ENCODE measurements around the gene CHN2.

The CHN2 gene

GRCh38 chr7:29170781-29171180, 23.8 kb upstream of the CHN2 start:
- TF ChIP-seq BACH2 (CRISPR knock-in tag; IDR thresholded peaks at IDR 0.05; ENCODE audit: borderline replicate concordance) (no peak), CSRNP3 (CRISPR knock-in tag; IDR thresholded peaks at IDR 0.05) (no peak), ZNF8 (CRISPR knock-in tag; IDR thresholded peaks at IDR 0.05) (no peak), CSDC2 (CRISPR knock-in tag; IDR thresholded peaks at IDR 0.05) (no peak), ZNF70 (CRISPR knock-in tag; IDR thresholded peaks at IDR 0.05) (no peak), PATZ1 (CRISPR knock-in tag; IDR thresholded peaks at IDR 0.05; ENCODE audit: borderline replicate concordance) (no peak), ZNF565 (CRISPR knock-in tag; conservative IDR thresholded peaks at IDR 0.05; ENCODE audit: low read depth) (no peak), SNAI2 (CRISPR knock-in tag; IDR thresholded peaks at IDR 0.05) (no peak), GLIS3 (CRISPR knock-in tag; IDR thresholded peaks at IDR 0.05) (no peak), PPARA (CRISPR knock-in tag; IDR thresholded peaks at IDR 0.05; ENCODE audit: borderline replicate concordance) (no peak), ISL1 (CRISPR knock-in tag; IDR thresholded peaks at IDR 0.05) (no peak), ZC3H10 (CRISPR knock-in tag; IDR thresholded peaks at IDR 0.05) (no peak), OSR1 (CRISPR knock-in tag; IDR thresholded peaks at IDR 0.05) (no peak), POU6F1 (CRISPR knock-in tag; IDR thresholded peaks at IDR 0.05; ENCODE audit: borderline replicate concordance, low read depth) (no peak), ESRRG (CRISPR knock-in tag; IDR thresholded peaks at IDR 0.05) (no peak), CREB5 (CRISPR knock-in tag; IDR thresholded peaks at IDR 0.05; ENCODE audit: low read depth) (no peak), RARB (CRISPR knock-in tag; IDR thresholded peaks at IDR 0.05) (no peak), TOX (CRISPR knock-in tag; IDR thresholded peaks at IDR 0.05; ENCODE audit: borderline replicate concordance) (no peak), ZFP30 (CRISPR knock-in tag; IDR thresholded peaks at IDR 0.05) (no peak)
- ATAC-seq, result no peak

GRCh38 chr7:29173458-29173857, 21.1 kb upstream of the CHN2 start:
- no peak for ATAC-seq
- TF ChIP-seq ZFP30 (CRISPR knock-in tag; IDR thresholded peaks at IDR 0.05) (no peak), ZNF565 (CRISPR knock-in tag; conservative IDR thresholded peaks at IDR 0.05; ENCODE audit: low read depth) (no peak), ARNTL (CRISPR knock-in tag; IDR thresholded peaks at IDR 0.05; ENCODE audit: borderline replicate concordance, low read depth) (no peak), ESRRG (CRISPR knock-in tag; IDR thresholded peaks at IDR 0.05) (no peak), POU6F1 (CRISPR knock-in tag; IDR thresholded peaks at IDR 0.05; ENCODE audit: borderline replicate concordance, low read depth) (no peak), ZC3H10 (CRISPR knock-in tag; IDR thresholded peaks at IDR 0.05) (no peak), TSHZ2 (CRISPR knock-in tag; IDR thresholded peaks at IDR 0.05) (no peak), TOX (CRISPR knock-in tag; IDR thresholded peaks at IDR 0.05; ENCODE audit: borderline replicate concordance) (no peak), CSRNP3 (CRISPR knock-in tag; IDR thresholded peaks at IDR 0.05) (no peak), CSDC2 (CRISPR knock-in tag; IDR thresholded peaks at IDR 0.05) (no peak), PPARA (CRISPR knock-in tag; IDR thresholded peaks at IDR 0.05; ENCODE audit: borderline replicate concordance) (no peak), TCF4 (CRISPR knock-in tag; IDR thresholded peaks at IDR 0.05; ENCODE audit: borderline replicate concordance) (no peak), BACH2 (CRISPR knock-in tag; IDR thresholded peaks at IDR 0.05; ENCODE audit: borderline replicate concordance) (no peak), ZNF8 (CRISPR knock-in tag; IDR thresholded peaks at IDR 0.05) (no peak), CREB5 (CRISPR knock-in tag; IDR thresholded peaks at IDR 0.05; ENCODE audit: low read depth) (no peak)

All from SK-N-SH treated with all-trans-retinoic acid at 6 μM for 48 hours (cell line).